IPS-18c (cell line): ENCODE data around the gene MORN5.

ENCODE experiments used
- H3K4me3 ChIP-seq: 2 replicates; pipeline ENCODE4 v1.7.0; 2013; ENCODE audit warnings: low read depth, mild to moderate bottlenecking, low read length, moderate library complexity; ENCODE audit not compliant: insufficient read depth
- H3K9me3 ChIP-seq: one replicate; pipeline ENCODE4 v1.6.1; 2013; ENCODE audit warnings: mild to moderate bottlenecking, low read length, moderate library complexity; ENCODE audit not compliant: control insufficient read depth, insufficient read depth

The MORN5 gene

DNA sequence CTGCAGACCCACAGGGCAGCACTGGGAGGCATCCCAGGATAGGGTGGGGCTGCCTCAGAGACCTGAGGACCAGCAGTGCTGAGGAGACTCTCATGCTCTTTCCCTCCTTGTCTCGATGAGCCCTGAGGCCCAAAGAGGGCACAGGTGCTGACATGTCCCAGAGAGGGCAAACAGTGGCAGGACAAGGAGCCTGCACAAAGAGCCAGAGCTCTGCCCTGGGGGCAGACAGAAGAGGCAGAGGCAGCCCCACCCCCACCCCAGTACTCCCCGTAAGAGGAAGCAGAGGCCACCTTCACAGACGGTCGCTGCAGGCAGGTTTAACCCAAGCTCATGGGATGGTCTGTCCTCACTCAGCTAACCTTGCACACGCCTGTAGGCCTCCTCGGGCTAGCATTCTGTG, 37.2 kb upstream of the MORN5 start:
- Histone ChIP-seq H3K4me3 (no peak overlapping the region), H3K9me3 (no peaks in the 10 kb centered on the region)

DNA sequence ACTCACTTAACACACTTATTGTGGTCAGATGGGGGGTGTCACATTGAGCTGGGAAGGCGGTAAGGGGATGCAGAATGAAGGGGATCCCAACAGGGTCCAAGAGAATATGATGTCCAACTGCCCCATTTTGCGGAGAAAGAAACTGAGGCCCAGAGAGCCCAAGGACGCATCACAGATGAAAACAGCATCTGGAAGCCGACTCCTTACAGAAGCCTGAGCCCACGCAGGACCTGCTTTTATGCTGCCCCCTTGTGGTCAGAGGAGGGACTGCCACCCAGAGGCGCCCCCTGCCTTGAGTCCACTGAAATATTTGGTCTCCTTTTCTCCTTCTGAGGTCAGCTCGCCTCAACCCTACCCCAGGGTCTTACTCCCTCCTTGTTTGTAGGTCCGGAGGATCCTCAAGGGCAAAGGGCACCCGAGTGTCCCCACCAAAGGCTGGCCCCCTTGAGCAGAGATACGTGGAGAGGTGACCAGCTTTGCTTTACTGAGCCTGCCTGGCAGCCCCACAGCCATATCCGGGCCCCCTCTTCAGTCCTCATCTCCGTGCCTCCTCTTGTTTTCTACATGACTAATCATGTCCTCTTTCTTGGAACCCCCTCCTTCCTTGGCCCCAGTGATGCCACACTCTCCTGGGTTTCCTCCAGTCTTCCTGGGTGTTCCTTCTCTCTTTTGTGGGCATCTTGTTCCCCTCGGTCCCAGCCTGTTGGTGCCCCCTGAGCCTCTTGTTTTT, 36.6 kb upstream of the MORN5 start:
- no peak overlapping the region for H3K4me3 ChIP-seq
- H3K9me3 ChIP-seq, result no peaks in the 10 kb centered on the region

DNA sequence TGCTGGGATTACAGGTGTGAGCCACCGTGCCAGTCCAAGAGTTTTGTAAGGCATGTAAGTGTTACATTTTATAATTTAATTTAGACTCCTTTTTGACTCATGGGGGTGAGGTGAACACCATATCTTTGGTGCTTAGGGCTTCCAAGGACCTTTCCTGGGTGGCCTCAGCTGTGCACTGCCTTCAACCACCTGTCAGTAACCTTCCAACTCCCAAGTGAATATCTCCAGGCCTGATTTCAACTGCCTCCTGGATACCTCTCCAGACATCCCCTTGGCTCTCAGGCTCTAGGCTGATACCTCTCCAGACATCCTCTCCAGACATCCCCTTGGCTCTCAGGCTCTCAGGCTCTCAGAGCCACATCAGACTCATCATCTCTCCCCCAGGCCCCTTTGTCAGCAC, 35.7 kb upstream of the MORN5 start:
- H3K4me3 ChIP-seq, result no peak overlapping the region

DNA sequence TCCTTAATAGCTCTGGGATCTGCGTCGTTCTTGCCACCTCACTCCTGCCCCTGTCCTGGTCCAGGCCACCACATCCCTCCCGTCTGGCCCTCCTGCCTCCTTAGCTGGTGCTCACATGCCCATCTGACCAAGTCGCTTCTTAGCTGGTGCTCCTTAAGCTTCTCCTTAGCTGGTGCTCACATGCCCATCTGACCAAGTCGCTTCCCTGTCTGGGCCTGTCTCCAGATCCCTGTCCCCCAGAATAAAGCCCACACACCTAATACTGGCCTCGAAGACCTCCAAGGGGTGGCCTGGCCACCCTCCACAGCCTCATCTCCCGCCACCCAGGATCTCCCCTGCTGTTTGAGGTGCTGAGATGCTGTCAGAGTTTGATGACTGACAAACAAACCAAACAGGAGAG, 35.2 kb upstream of the MORN5 start:
- H3K4me3 ChIP-seq, result no peak overlapping the region
- no peaks in the 10 kb centered on the region for H3K9me3 ChIP-seq

More for the DNA sequence above, 35.7 kb upstream of the MORN5 start:
- H3K9me3 ChIP-seq, result no peaks in the 10 kb centered on the region

DNA sequence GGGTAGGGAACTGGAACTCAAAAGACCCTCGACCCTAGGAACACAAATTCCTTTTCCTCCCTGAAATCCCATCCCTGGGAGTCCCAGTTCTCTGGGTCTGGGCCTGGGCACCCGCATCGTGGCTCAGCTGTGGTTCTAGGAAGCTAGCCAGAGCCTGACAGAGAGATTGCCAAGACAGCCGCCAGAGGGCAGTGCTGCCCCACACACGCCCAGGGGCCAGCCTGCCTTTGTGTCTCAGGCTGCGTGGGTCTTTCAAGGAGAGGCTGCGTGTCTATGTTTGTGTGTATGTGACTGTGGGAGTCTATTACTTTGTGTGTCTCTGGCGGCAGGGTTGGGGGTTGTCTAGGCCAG, 34.6 kb upstream of the MORN5 start:
- H3K4me3 ChIP-seq, result no peak overlapping the region
- H3K9me3 ChIP-seq, result no peaks in the 10 kb centered on the region

DNA sequence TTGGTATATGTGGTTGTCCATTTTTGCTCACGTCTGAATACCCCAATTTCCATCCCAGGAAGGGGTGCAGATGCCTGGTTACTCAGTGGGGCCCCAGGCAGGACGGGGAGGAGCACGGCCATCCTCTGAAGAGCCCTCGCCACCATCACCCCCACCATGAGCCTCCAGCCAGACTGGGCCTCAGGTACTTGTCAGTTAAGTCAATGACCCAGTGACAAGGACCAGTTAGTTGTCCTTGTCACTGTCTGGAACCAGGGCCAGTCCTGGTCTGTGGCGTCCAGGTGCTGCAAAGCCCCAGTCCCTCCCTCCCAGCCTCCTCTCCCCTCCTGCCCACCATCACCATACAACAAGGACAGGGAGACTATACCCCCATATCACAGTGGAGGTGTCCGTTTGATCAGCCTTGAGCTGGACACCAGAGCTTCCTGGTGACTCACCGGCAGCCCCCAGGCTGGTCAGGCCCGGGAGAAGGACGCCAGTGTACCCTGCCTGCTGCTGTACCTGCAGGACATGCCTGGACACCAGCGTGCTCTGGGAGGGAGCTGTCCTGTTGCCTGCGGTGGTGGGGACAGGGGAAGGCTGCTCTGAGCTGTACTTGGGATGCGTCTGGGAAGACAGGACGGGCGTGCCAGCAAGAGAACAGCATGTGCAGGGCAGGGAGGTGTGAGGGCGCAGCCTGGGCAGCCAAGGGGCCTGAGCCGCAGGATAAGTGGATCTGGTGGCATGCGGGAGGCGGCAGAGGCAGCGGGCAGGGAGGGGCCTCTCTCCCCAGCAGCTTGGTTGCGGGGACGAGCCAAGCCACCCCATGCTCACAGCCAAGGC, 34.0 kb upstream of the MORN5 start:
- H3K4me3 ChIP-seq, result peak overlapping the region; percentile 55; the same call in 1 of the 2 replicates
- no peaks in the 10 kb centered on the region for H3K9me3 ChIP-seq

DNA sequence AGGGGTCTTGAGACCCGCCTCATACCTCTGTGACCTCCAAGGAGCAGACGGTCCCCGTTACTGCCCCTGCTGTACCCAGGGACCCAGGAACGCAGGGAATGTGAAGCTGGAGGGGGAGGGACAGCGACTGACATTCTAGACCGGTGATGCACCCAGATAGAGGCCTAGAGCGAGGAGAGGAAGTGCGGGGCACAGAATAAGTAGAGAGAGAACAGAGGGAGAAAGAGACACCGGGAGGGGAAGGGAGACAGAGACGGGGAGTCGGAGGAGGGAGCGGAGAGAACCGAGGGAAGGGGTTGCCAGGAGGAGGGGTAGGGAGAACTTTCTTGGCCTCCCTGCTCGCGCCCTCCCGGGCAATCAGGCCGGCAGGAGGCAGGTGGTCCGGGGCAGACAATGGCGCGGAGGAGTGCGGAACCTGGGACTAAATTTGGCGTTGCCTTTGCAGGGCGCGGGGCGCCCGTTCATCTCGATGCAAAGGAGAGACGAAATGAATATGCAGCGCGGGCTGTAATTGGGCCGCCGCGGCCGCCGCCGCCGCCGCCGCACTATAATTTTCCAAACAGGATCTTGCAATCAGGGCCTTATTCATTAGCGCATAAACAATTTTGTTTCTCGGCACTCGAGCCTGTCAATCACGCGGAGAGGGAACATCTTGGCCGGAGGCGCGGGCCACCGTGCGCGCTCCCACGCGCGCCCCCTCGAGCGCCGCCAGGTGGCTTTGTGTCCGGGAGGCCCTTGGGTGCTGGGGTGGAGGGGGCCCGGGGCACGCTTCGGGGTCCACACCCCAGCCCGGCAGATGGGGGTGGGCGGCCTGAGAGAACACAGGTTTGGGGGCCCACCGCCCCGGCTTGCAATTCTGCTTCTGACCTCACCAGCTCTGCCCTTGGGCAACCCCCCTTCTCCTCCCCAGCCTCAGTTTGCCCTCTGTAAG, 33.1 kb upstream of the MORN5 start:
- Histone ChIP-seq H3K4me3 (peak overlapping the region; percentile 55), H3K9me3 (no peaks in the 10 kb centered on the region)

DNA sequence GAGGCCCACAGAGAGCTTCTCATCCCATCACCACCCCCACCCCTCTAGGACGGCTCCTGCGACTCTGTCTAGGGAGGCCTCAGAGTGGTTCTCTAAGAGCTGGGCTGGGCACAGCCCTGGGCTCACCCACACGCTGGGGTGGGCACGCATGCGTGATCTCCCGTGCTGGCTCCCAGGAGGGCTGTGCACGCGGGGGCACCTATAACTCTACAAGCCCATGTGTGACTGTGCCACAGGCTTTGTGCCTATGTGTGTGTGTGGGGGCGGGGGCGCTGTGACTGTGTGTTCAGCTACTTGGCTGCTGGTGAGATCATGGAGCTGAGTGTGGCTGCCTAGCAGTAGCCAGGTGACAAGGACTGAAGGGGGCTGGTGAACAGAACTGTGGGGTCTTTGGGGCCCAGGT, 32.3 kb upstream of the MORN5 start:
- Histone ChIP-seq H3K9me3 (no peaks in the 10 kb centered on the region), H3K4me3 (no peak overlapping the region)

DNA sequence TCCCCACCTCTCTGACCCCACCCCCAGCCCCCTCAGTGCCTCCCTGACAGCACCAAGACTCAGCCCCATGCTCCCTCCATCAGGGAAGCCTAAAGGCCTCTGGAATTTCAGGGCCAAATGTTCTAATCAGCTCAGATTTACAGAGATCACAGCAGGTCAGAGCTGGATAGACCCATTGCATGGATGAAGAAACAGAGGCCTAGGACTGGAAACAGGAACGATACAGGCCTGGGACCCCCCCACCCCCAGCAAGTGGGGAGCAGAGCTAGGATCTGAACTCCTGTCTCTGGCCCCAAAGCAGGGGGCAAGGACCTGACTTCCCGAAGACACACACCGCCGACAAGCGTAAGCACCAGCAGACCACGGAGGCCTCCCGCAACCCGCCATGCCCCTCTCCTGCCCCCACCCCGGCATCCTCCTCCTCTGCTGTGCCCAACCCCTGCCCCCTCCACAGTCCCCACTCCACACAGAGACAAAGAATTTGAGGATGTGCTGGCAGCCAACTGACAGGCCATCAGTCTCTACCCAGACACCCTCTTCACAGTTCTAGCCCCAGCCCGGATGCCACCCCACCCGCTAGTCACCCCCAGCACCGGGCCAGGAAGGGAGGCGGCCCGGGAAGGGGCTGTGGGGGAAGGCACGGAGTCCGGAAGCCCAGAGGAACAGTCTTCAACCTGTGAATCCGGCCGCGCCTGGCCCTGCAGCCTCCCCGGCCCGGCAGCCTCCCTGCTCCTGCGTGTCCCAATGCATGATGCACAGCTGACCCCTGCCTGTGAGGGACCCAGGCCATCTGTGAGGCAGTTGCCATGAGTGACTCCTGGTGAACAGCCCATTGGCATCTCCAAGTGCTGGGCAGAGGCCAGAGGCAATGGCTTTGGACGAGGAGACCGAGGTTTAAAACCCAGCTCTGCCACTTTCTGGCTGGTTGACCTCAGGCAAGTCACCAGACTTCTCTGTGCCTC, 31.4 kb upstream of the MORN5 start:
- Histone ChIP-seq H3K4me3 (no peak overlapping the region), H3K9me3 (no peaks in the 10 kb centered on the region)

DNA sequence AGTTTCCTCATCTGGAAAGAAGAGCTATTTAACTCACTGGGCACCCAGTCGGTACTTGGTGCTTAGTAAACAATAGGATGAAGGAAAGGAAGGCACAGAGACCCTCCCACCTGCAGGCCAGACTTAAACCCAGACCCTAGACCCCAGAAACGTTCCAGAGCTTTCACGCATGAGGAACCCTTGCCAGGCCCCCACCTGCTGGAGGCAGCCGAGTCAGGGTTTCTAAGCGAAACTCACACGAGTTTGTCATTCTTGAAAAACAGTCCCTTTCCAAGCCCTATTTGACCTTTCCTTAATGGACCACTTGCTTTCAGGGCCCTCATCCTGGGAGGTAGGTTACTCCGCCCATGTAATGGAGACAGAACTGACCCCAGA, 30.8 kb upstream of the MORN5 start:
- H3K4me3 ChIP-seq, result no peak overlapping the region
- no peaks in the 10 kb centered on the region for H3K9me3 ChIP-seq

DNA sequence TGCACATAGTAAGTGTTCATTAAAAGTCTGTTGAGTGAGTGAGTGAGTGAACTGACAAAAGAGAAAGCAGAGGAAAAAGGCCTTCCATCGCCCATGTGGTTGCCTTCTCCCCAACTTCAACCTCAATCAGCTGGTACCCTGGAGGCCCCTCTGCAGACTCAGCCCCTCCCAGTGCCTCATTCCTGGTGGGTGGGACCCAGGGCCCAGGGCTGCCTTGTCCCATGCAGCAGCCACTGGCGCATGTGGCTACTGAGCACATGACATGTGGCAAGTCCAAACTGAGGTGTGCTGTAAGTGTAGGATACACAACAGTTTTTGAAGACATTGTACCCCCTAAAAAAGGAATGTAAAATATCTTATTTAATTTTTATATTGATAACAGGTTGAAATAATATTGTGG, 29.7 kb upstream of the MORN5 start:
- Histone ChIP-seq H3K4me3 (no peak overlapping the region), H3K9me3 (no peaks in the 10 kb centered on the region)

DNA sequence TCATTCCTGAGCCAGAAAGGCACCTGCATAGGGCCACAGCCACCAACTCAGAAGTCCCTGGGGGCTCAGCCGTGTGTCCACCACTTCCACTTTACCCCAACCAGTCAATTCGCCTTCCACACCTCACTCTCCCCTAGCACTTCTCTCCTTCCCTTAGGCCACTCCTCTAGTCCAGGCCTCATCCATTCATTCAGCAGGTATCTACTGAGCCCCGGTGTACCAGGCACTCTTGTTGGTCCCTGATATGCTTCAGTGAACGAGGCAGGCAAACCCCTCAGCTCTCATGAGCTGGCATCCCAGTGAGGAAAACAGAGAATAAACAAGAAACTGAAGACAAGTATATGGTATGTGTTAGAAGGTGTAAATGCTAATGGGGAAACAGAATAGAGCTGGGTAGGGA, 28.9 kb upstream of the MORN5 start:
- no peaks in the 10 kb centered on the region for H3K9me3 ChIP-seq

DNA sequence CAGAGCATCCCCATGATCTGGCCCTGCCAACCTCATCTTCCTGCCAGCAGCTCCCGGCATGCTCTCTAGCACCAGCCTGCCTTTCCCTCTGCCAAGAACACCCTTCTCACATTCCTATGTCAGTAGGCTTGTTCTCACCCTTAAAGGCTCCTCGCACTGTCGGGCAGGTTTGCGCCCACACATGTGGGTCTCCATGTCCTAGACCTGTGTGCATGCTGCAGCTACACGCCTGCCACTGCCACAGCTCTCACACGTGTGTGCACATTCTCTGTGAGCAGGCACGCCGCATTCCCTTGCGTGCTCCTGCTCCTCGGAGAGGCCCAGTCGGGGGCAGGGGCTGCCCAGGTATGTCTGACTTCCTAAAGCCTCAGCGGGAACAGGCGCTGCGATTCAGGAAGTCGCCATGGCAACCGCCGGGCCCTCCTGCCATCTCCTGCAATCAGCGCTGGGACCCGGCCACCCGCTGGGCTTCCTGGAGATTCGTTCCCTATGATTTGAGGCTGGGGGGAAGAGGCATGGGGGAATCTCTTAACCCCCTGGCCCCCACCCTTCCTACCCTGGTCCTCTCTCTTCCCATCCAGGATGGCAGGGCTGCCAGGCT, 28.2 kb upstream of the MORN5 start:
- Histone ChIP-seq H3K9me3 (no peaks in the 10 kb centered on the region), H3K4me3 (0 out of 2 replicates have a peak overlapping the region, but pooled peaks have one; percentile 9)

More for the DNA sequence above, 28.9 kb upstream of the MORN5 start:
- H3K4me3 ChIP-seq, result no peak overlapping the region

DNA sequence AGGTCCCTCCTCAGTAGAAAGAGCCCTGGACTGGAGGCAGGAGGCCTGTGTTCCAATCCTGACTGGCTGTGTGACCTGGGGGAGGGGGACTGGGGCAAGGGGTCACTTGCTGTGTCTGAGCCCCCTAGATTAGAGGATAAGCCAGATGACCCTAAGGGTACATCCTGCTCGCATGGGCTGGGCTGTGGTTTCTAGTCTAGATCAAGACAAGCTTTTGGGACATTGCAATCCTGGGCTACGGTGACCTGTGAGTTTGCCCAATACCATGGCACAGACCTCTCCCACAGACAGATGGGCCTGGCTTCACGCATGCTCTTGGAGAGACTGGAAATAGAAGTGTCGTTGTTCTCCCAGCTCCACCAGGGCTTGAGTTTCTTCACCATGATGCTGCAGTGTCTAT, 27.2 kb upstream of the MORN5 start:
- Histone ChIP-seq H3K9me3 (no peaks in the 10 kb centered on the region), H3K4me3 (no peak overlapping the region)

DNA sequence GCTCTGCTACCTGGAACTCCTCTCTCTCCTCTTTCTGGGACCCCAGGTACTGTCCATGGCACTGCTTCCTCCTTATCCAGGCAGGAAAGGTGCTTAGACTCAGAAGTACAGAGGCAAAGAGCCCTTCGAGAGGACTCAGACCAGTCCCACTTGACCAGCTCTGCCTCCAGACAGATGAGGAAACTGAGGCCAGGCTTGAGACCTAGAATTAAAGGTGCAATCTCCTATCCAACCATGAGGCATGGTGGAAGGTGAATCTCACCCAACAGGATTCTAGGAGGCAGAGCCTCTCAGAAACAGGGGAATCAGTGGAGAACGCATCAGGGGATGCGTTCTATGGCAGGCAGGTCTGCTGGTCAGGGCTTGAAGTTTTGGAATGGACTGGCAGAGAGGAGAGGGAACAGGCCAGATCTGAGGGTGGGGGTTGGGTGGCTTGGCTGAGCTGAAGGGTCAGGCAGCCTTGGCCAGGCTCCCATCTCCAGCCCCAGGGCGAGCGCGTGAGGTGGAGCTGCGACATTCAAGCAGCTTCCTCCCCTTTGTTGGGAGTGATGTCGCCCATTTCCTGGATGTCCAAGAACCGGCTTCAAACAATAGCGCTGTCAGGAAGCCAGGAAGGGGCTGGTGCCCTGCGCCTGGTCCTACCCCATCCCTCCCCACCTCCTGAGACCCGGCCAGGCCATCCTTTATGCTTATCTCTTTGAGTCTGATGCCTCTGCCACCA, 26.3 kb upstream of the MORN5 start:
- Histone ChIP-seq H3K4me3 (no peak overlapping the region), H3K9me3 (no peaks in the 10 kb centered on the region)
